Peyer's patch (tissue), 4 donors: ENCODE data around the gene PDPN. TPM values are rescaled to one million over a fixed set of nuclear protein-coding genes. Genes with fewer than 3 reads are reported as not detected.

Source experiments
- DNase-seq, 3 donors: peaks; one replicate each; pipeline ENCODE4 v3.0.0-alpha.2; 2017 to 2019
- H3K27ac ChIP-seq, 4 donors: fragments of 200-600 bp; sonication (generic); one replicate each; pipeline ENCODE4 v1.5.1; 2016 to 2019
- H3K27me3 ChIP-seq, 2 donors: fragments of 200-600 bp; sonication (generic); one replicate each; pipeline ENCODE4 v1.5.1; 2019
- H3K36me3 ChIP-seq, 3 donors: fragments of 200-600 bp; sonication (generic); one replicate each; pipeline ENCODE4 v1.5.1; 2016 to 2019
- H3K4me1 ChIP-seq, 4 donors: fragments of 200-600 bp; sonication (generic); one replicate each; pipeline ENCODE4 v1.5.1; 2016 to 2019
- H3K4me3 ChIP-seq, 4 donors: fragments of 200-600 bp; sonication (generic); 1 replicate in 3 of 4; 2 replicates in 1 of 4; pipeline ENCODE4 v1.5.1; 2016 to 2019; ENCODE audit warnings: mild to moderate bottlenecking in 1 of 4
- H3K9me3 ChIP-seq, 4 donors: fragments of 200-600 bp; sonication (generic); one replicate each; pipeline ENCODE4 v1.5.1; 2016 to 2019; ENCODE audit warnings: mild to moderate bottlenecking in 1 of 4
- CTCF ChIP-seq, 6 experiments: fragments of 450-650 bp in 4 of 6; fragments of 200-600 bp in 2 of 6; sonication (generic) in 1 of 6; IDR thresholded peaks; one replicate each; pipeline ENCODE4 v1.5.1; 2017 to 2019; ENCODE audit warnings: antibody characterized with exemption in 6 of 6, mild to moderate bottlenecking in 3 of 6, moderate library complexity in 1 of 6
- POLR2A ChIP-seq, 2 donors: fragments of 450-650 bp; IDR thresholded peaks; one replicate each; pipeline ENCODE4 v1.5.1; 2017; ENCODE audit warnings: antibody characterized with exemption in 2 of 2, mild to moderate bottlenecking in 2 of 2, moderate library complexity in 2 of 2
- total RNA-seq, 4 donors: library from RNA; depleted of rRNA; stranded (reverse); fragments of >200 nt; gene quantifications; one replicate each; pipeline ENCODE4 v1.1.0, GENCODE V29; 2016

PDPN gene
- total RNA-seq, 4 donors from 2014 or later = 2.4 to 44.6 (median 9.6) TPM

GRCh38 chr1:13628711-13629110 lies 45.1 kb downstream of the PDPN start:
- no peaks in the 10 kb centered on the region for H3K36me3 ChIP-seq
- TF ChIP-seq CTCF (IDR thresholded peaks at IDR 0.05) (no peak), POLR2A (IDR thresholded peaks at IDR 0.05) (no peak)
- DNase-seq = no peak
- H3K27me3 ChIP-seq = no peaks in the 10 kb centered on the region
- no peak overlapping the region for H3K4me3 ChIP-seq
- no peak overlapping the region for H3K27ac ChIP-seq
- no peaks in the 10 kb centered on the region for H3K9me3 ChIP-seq
- H3K4me1 ChIP-seq = no peaks in the 10 kb centered on the region

- TF ChIP-seq CTCF (IDR thresholded peaks at IDR 0.05) (no peak), POLR2A (IDR thresholded peaks at IDR 0.05) (no peak)
- peak in 1 of 3 donors; percentile 36 for DNase-seq
- Histone ChIP-seq H3K36me3 (no peaks in the 10 kb centered on the region), H3K27me3 (no peaks in the 10 kb centered on the region), H3K27ac (no peak overlapping the region), H3K9me3 (peaks cover 0 to 5% (median 0%) of the 10 kb centered on the region in 4 donors), H3K4me3 (no peak overlapping the region), H3K4me1 (peaks cover 0 to 3% (median 0%) of the 10 kb centered on the region in 4 donors)
These were observed 58.8 kb downstream of the PDPN start for GRCh38 chr1:13642306-13643004.

GRCh38 chr1:13643017-13643416 lies 59.4 kb downstream of the PDPN start:
- H3K36me3 ChIP-seq = no peaks in the 10 kb centered on the region

DNA sequence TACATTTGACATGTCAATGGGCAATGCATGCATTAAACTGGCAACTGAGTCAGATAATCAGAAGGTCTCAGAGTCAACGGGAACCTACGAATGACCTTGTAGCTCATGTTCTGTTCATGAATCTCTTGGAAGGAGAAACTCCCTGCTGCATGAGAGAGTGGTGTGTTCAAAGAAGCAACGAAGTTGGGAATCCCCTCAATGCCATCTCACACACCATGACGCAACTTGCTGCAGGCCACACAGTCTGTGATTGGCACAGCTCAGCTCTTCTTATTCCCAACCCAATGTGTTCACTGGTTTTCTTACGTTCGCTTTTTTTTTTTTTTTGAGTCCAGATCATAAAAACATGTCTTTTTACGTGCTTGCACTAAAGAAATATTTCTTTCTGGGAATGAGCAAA lies 62.9 kb downstream of the PDPN start:
- DNase-seq = no peak
- no peak overlapping the region for H3K4me3 ChIP-seq
- no peaks in the 10 kb centered on the region for H3K27me3 ChIP-seq
- H3K36me3 ChIP-seq = no peaks in the 10 kb centered on the region
- no peaks in the 10 kb centered on the region for H3K9me3 ChIP-seq
- H3K27ac ChIP-seq = no peak overlapping the region
- TF ChIP-seq CTCF (IDR thresholded peaks at IDR 0.05) (no peak), POLR2A (IDR thresholded peaks at IDR 0.05) (no peak)
- peaks cover 0 to 3% (median 0%) of the 10 kb centered on the region in 4 donors for H3K4me1 ChIP-seq

More at GRCh38 chr1:13643017-13643416, 59.4 kb downstream of the PDPN start:
- Histone ChIP-seq H3K4me3 (no peak overlapping the region), H3K4me1 (peaks cover 0 to 3% (median 0%) of the 10 kb centered on the region in 4 donors), H3K27me3 (no peaks in the 10 kb centered on the region), H3K27ac (no peak overlapping the region), H3K9me3 (peaks cover 0 to 5% (median 0%) of the 10 kb centered on the region in 4 donors)
- TF ChIP-seq CTCF (IDR thresholded peaks at IDR 0.05) (no peak), POLR2A (IDR thresholded peaks at IDR 0.05) (no peak)
- DNase-seq = no peak

- H3K4me3 ChIP-seq = no peak overlapping the region
- no peaks in the 10 kb centered on the region for H3K27me3 ChIP-seq
- H3K36me3 ChIP-seq = no peaks in the 10 kb centered on the region
- no peaks in the 10 kb centered on the region for H3K9me3 ChIP-seq
- no peak overlapping the region for H3K27ac ChIP-seq
- TF ChIP-seq POLR2A (IDR thresholded peaks at IDR 0.05) (no peak), CTCF (IDR thresholded peaks at IDR 0.05) (no peak)
- H3K4me1 ChIP-seq = no peaks in the 10 kb centered on the region
- no peak for DNase-seq
These were observed 67.6 kb downstream of the PDPN start for GRCh38 chr1:13651279-13651678.
